ENCODE results near the gene MRPL19.
A peak's percentile ranks its signal among the peaks of the same experiment; 100 is the strongest.
"Not testable (repeated sequence)": the region's sequence is repeated elsewhere in the genome, so short reads cannot be mapped to it uniquely, and the experiment has no call there.

Gene MRPL19

DNA sequence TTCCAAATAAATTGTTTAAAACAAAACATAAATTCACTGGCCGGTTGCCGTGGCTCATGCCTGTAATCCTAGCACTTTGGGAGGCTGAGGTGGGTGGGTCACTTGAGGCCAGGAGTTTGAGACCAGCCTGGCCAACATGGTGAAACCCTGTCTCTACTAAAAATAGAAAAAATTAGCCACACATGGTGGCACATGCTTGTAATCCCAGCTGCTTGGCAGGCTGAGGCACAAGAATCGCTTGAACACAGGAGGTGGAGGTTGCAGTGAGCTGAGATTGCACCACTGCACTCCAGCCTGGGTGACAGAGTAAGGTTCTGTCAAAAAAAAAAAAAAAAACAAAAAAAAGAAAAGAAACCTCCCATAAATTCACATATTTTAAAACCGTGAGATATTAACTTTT lies 28.8 kb downstream of the MRPL19 start:
- not testable (repeated sequence) for DNase-seq (ENCODE audit: low read depth)

DNA sequence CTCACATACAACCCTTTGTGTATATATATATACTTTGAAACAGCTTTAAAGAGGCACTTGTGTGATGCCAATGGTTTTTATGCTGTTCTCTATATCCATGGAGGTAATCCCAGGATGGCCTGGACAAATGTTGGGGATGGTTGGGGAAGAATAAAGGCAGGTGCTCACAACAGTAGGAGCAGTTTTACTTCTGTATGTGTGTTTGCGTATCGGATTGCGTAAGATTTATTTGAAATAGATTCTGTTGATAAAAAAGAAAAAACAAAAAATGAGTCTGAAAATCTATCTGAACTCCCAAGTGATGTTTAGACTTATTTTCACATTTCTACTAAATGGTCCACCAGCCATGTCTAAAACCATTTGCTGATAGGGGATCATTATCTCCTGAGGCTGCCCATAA lies 29.3 kb downstream of the MRPL19 start:
- no peak for DNase-seq (ENCODE audit: low read depth)

DNA sequence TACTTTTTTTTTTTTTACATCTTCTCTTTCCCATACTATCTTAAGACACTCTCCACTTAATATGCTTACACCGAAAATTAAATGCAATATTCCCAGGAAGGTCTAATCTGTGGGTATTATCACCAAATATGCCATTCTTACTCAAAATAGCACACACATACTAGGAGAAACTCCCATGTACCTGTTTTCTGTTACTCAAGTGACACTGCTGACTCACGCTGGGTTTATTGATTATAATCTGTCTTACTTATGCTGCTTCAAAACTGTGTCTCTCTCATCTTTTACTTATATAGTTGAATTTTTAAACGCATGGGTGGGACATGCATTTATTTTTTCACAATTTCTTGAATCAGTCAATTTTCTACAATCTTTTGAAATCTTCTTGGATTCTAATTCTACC lies 29.9 kb downstream of the MRPL19 start:
- no peak for DNase-seq (ENCODE audit: low read depth)

DNA sequence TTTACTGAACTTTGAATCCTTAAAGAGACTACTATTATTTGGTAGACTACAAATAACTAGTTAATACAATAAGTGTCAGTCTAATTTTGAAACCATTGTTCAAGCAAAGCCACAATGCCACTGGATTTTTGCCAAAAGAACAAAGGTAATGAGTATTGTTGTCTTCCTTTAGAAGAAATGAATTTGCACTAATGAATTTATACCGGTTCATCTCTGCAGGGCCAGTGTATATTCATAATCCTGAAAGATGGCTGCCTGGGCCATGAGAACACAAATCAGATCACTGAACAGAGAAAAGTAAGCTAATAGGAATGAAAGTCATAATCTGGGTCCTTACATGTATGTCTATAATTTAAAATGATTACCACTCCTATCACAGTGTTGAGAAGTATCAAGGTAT lies 33.0 kb downstream of the MRPL19 start:
- DNase-seq (ENCODE audit: low read depth): no peak

DNA sequence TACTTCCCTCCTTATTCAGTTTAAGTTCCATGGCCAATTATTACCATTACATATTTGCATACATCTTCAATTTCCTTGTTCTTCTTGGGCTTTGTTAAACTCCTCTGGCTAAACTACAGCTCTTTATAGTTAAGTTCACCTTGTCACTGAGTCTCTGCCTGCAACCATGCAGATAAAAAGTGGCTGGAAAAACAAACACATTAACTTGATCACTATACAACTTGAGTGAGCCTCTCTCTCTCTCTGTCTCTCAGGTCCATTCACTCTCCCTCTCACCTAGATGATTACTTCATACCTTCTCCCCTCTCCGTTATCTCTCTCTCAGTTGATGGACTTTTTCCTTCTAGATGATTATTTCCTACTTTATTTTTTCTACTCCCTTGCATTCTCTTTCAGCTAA lies 33.8 kb downstream of the MRPL19 start:
- DNase-seq (ENCODE audit: low read depth): no peak

DNA sequence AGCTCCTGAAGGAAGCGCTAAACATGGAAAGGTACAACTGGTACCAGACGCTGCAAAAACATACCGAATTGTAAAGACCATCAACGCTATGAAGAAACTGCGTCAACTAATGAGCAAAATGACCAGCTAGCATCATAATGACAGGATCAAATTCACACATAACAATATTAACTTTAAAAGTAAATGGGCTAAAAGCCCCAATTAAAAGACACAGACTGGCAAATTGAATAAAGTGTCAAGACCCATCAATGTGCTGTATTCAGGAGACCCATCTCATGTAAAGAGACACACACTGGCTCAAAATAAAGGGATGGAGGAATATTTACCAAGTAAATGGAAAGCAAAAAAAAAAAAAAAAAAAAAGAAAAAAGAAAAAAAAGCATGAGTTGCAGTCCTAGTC lies 36.8 kb downstream of the MRPL19 start:
- not testable (repeated sequence) for DNase-seq (ENCODE audit: low read depth)

DNA sequence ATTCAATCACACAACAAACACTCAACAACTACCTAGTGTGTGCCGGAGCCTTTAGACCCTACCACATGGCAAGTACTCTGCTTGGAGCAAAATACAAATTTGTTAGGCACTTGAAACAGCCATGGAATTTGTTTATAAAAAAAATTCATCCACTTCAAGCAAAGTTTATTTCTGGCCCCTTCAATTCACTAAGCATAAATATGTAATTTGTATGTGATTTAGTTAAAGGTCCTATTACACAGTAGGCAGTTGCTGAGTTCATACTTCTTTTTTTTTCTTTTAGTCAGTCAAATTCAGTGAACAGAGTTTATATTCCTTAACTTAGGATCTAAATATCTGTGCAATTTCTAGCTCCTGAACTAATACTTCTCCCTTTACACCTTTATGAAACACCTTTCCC lies 41.6 kb downstream of the MRPL19 start:
- DNase-seq (ENCODE audit: low read depth): no peak

DNA sequence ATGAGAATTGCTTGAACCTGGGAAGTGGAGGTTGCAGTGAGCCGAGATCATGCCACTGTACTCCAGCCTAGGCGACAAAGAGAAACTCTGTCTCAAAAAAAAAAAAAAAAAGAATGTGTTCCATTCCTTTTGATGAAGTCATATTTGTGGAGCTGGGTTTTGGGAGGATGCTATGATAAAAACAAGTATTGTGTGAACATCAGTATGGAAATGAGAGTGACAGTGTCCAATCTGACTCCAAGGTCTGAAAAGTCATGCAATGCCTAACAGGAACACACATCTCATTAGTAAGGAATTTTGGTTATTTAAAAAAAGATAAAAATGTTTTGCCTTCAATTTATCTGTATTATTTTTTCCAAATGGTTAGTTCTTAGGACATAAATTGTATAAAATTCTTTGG lies 52.3 kb downstream of the MRPL19 start:
- no peak for DNase-seq (ENCODE audit: low read depth)

DNA sequence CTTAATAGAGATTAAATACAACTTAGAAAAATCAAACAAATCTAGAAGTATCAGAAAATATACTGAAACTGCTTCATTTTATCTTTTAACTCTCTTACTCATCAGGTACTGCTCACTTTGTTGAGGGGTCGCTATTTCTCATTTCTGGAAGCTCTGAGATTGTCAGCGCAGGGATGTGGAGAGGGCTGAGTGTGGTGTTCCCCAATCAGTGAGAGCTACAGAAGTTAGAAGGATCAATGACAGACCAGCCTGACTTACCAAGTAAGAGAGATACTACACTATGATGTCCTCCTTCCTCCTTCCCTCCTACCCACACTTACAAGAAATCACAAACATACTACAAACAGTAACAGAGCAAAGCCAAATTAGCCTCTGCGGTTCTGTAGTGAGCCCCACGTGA lies 56.0 kb downstream of the MRPL19 start:
- DNase-seq (ENCODE audit: low read depth): no peak

DNA sequence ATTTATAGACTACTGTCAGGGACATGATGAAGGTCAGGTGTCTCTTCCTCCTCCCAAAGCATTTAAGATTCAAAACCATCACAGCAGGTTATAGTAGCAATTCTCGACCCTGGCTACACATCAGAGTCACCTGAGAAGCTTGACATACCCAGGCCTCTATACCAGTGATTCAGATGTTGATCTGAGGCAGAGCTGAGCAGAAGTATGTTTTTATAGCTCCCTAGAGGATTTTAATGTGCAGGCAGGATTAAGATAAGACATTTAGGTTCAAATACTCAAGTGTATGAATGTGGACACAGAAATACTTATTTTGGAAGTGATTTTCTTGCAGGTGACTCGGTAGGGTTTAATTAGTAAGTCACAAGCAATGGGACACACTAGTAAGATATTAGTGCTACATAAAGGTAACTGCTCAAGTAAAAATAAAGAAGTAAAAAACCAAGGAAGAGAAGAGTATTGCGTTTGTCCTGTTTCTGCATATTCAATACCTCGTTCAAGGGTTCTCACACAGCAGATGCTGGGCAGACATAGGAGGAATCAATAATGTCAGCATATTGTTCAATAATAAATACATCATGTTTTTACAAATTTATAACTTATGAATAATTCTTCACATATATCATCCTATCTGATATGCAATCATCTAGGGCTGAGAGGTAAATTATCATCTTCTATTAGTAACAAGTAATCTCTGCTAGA lies 57.2 kb downstream of the MRPL19 start:
- no peak for DNase-seq (ENCODE audit: low read depth)

DNA sequence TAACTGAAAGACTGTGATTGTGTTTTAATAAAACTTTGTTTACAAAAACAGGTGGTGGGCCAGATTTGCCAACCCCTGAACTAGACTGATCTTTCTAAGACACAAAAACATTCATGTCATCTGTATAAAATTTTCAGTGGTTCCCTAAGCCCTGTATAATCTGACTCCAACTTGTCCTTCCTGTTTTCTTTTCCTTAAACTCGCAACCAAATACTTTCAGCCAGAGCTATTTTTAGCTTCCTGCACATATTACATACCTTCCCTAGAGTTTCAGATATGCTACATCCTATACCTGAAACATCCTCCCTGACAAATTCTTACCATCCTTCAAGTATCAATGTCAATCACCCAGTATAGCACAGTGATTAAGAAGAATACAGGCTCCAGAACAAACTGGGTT lies 59.3 kb downstream of the MRPL19 start:
- DNase-seq (ENCODE audit: low read depth): no peak

DNA sequence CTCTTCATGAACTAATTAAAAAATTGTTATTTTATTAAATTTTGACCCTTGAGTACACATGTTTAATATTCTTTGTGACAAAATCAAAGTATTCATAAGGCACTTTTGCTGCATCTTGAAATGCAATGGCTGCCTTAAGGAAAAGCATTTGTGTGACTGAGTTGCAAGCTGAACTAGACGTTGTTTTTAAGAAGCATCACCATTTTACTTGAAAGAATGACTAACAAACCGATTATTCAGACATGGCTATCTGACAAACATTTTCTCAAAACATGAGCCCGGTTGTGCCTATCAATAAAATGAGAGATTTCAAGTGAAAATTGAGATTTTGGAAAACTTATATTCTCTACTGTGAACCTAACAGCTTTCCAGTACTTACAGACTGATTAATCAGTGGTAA lies 61.3 kb downstream of the MRPL19 start:
- DNase-seq (ENCODE audit: low read depth): no peak

DNA sequence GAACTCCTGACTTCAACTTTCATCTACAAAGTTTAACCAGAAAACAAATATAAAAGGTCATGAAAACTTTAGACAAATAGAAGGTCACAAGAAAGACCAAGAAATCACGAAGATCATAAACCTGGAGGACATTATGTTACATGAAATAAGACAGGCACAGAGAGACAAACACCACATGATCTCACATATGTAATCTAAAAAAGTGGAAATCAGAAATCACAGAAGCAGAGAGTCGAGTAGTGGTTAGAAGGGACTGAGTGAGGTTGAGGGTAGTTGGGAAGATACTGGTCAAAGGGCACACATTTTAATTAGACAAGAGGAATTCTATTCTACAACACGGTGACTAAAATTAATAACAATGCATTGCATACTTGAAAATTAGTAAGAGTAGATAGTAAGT lies 62.7 kb downstream of the MRPL19 start:
- no peak for DNase-seq (ENCODE audit: low read depth)

DNA sequence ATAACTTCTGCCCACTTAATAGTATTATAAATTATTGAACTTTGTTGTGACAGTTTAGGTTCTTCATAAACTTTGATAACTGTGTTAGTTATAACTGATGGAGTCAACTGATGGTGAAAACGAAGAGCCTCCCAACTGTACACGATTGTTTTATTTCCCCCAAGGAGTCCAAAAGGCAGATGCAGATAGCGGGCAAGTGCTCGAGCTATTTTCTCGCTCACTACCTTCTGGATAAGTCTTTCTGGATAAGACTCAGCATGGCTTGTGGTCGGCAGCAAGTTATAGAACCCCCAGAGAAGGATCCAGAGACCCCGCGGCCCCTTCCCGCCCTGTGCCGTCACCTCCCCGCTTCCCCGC lies 63.6 kb downstream of the MRPL19 start:
- DNase-seq (ENCODE audit: low read depth): no peak

DNA sequence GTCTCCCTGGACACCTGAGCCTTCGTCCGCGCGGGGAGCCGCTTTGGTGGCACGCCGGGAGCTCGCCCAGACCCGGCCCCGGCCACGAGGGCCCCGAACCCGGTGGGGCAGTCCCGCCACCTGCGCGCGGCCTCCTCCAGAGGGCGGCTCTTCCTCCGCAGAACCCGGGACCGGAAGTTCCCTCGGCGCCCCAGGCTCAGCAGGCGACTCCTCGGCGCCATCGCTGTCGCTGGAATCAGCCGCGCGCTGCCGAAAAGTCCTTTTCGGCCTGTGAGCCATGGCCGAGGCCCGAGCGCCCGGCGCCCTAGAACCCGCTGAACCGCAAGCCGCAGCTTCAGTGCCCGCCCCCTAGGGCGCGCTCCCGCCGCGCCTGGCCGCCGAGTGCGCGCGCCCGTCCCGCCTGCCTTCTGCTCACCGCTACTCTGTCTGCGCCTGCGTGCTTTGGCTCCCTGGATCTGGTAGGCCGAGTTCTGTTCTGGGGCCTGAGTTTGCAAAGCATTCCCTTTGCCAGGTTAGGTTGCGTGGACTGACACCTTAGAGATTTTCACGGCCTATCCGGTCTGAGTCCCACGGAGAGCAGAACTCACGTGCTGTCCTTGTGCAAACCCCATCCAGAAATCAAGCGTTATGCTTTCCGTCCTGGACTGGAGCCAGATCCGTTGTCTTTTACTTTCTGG lies 64.1 kb downstream of the MRPL19 start, which contains the start of gene GCFC2:
GCFC2 (minus strand) TSS at position 339 of the 677 bp plus-strand sequence; CDS start at position 279, 60 bp downstream.
- peak; percentile 78 for DNase-seq (ENCODE audit: low read depth)

DNA sequence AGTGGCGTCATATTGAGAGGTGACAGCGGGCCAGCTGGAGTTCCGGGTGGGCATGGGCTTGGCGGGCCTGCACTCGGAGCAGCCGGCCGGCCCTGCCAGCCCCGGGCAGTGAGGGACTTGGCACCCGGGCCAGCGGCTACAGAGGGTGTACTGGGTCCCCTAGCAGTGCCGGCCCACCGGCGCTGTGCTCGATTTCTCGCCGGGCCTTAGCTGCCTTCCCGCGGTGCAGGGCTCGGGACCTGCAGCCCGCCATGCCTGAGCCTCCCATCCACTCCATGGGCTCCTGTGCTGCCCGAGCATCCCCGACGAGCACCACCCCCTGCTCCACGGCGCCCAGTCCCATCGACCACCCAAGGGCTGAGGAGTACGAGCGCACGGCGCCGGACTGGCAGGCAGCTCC lies 65.0 kb downstream of the MRPL19 start:
- not testable (repeated sequence) for DNase-seq (ENCODE audit: low read depth)

DNA sequence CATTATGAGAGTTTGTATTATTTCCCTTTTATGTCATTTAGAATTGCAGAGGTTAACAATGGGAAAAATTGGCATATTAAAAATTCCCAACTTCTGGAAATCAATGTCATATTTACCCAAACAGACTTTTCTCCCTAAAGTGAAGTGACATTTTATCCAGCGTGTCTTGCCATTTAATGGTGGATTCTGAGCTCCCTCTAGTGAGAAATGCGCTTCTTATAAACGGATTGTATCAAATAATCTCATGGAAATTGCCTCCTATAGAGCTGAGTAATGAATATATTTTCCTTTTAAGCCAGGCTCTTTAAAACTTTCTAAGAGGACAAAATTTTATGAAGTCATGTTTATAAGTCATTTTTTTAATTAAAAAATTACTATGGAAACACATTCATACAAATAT lies 69.8 kb downstream of the MRPL19 start:
- no peak for DNase-seq (ENCODE audit: low read depth)

DNA sequence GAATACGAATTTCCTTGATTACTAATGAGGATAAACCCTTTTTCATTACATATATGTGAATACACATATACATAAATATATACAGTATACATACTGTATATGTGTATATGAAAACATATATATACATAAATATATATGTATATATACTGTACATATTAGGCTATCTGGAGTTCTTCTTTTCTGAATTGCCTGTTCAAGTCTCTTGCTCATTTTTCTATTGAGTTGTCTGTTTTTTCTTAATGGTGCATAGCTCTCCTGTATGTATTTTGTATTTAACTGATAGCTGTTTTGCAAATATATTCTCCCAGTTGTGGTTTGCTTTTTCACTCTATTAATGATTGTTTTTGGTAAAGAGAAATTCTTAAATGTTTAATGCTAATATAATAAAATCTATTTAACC lies 73.0 kb downstream of the MRPL19 start:
- no peak for DNase-seq (ENCODE audit: low read depth)

DNA sequence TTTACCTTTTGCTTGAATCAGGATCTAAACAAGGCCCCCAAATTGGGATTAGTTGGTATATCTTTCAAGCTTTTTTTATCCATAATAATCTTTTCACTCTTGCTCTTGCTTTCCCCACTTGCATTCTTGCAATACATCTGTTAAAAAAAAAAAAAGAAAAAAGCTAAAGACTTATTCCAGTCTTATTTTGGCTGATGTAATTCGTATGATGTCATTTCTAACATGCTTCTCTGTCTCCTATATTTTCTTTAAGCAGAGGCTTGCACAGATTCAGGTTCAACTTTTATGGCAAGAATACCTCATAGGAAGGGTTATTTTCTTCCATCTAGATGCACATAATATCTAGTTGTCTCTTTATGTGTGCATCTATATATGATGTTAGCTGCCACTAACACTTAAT lies 73.9 kb downstream of the MRPL19 start:
- DNase-seq (ENCODE audit: low read depth): no peak

DNA sequence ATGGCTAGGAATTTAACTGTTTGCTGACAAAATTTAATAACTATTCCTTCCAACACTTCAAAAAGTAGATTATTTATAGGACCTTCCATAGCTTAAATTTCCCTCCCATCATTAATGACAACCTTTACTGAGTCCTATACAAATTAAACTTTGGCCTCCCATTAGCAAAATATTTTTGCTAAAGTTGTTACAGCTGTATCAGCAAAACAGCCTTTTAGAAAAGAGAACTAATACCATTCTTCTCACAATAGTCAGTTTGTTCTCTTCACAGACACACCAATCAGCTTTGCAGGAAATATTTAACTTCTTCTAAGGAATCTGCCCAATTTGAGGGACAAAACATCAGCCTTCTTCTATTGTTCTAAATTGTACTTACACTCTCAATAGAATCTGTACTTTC lies 76.1 kb downstream of the MRPL19 start:
- DNase-seq (ENCODE audit: low read depth): no peak

DNA sequence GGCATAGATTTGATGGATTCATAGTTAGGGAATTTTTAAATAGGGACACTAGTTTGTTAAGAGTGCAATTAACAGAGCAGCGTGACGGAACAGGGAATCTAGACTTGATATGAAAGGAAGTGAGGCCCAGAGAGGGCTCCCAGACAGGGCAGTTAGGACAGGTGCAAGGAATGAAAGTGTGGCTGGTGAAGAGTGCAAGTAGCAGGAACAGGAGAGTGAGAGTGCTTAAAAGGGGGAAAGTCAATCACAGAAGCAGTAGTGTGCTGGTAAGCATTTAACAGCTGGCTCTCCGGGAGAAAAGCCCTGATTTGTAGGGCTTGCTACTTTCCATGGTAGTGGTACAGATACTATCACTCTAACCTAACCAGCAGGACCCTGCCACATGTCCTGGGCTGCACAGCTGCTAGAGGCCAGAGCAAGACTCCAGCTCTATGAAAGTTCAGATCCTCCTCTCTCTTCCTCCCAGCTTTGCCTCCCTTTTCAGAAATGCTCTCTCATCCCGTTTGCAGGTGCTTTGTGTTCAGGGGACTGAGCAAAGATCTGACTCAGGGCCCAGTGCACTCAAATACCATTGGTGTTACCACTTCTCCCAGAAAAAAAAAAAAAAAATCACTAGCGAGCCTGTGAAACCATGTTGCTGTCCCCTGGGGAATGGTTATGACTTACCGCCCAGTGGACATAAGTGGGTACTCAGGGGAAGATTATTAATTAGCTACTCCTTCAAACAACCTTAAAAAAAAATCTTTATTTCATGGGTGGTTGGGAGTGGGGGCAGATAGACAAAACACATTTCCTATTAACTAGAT lies 82.2 kb downstream of the MRPL19 start:
- no peak for DNase-seq (ENCODE audit: low read depth)

DNA sequence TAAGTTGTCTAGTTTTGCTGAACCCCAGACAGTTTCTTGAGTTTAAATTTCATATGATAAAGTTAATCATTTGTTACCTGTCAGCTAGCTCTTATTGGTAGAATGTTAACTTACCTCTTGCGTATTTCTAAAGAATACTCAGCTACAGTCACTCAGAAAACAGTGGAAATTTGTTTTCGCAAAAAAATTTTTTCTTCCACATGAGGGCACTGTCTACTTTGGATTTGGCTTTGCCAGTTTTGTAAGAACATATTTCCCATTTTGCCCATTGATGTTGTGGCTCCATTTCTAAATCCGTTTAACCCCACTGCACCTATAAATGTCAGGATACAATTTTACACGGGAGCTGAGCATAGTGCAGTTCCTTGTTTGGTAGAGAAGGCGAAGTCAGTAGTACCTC lies 83.3 kb downstream of the MRPL19 start:
- DNase-seq (ENCODE audit: low read depth): no peak

DNA sequence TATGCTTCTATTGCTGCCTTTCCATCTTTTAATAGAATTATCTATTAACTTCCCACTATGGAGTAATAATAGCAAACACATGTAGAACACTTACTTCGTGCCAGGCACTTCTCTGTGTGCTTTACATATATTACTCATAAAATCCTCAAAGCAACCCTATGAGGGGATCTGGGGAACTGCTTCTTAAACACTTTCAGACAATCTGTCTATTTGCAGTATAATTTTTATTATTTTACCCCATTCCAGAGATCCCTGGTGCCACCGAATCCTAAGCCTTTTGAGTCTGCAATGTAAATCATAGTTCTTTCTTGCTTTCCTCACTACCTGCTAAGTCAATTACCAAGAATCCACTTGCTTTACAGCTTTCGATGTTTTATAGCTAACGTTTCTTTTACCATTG lies 89.7 kb downstream of the MRPL19 start:
- DNase-seq (ENCODE audit: low read depth): no peak
